Small intestine (tissue), 7 donors: ENCODE data around the gene B3GNT4. TPM values are rescaled to one million over a fixed set of nuclear protein-coding genes. Genes with fewer than 3 reads are reported as not detected.
A peak's percentile ranks its signal among the peaks of the same experiment; 100 is the strongest.

Experiments
- DNase-seq, 2 donors: peaks; one replicate each; pipeline versions ENCODE4 v3.0.0 to v3.0.0-alpha.2; 2013
- FAIRE-seq: peaks from 2 replicates; lab custom pipeline; 2012; peaks lifted over from hg19 to GRCh38; lab: Jason Lieb, UNC
- H3K27ac ChIP-seq, 3 donors: one replicate each; pipeline ENCODE4 v1.5.1; 2013; ENCODE audit warnings: low read length in 2 of 3, mild to moderate bottlenecking in 2 of 3, control low read depth in 1 of 3, inconsistent platforms in 1 of 3, low read depth in 1 of 3, moderate library complexity in 1 of 3
- H3K27me3 ChIP-seq, 3 donors: one replicate each; pipeline ENCODE4 v1.6.1; 2013; ENCODE audit warnings: low read length in 3 of 3, inconsistent platforms in 1 of 3; ENCODE audit not compliant: control insufficient read depth in 3 of 3, insufficient read depth in 3 of 3
- H3K36me3 ChIP-seq, 3 donors: one replicate each; pipeline ENCODE4 v1.6.1; 2013; ENCODE audit warnings: low read length in 3 of 3, inconsistent platforms in 1 of 3, low read depth in 1 of 3, mild to moderate bottlenecking in 1 of 3, moderate library complexity in 1 of 3; ENCODE audit not compliant: control insufficient read depth in 3 of 3, insufficient read depth in 2 of 3
- H3K4me1 ChIP-seq, 3 donors: one replicate each; pipeline ENCODE4 v1.6.1; 2013; ENCODE audit warnings: low read length in 2 of 3, inconsistent platforms in 1 of 3, low read depth in 1 of 3, mild to moderate bottlenecking in 1 of 3, moderate library complexity in 1 of 3; ENCODE audit not compliant: control insufficient read depth in 3 of 3, insufficient read depth in 2 of 3
- H3K4me3 ChIP-seq, 3 donors: one replicate each; pipeline ENCODE4 v1.5.1; 2013; ENCODE audit warnings: low read length in 3 of 3, control low read depth in 1 of 3, inconsistent platforms in 1 of 3, low read depth in 1 of 3, mild to moderate bottlenecking in 1 of 3, moderate library complexity in 1 of 3
- H3K9me3 ChIP-seq, 2 donors: one replicate each; pipeline ENCODE4 v1.6.1; 2013; ENCODE audit warnings: low read depth in 1 of 2, low read length in 1 of 2; ENCODE audit not compliant: control insufficient read depth in 2 of 2, insufficient read depth in 1 of 2
- WGBS, 3 donors: extraction: QIAGEN DNeasy Blood & Tissue Kit; methylation state at CpG; one replicate each; pipeline ENCODE4 v1.1.7; 2013; 5-methylcytosine and 5-hydroxymethylcytosine counted together
- polyA plus RNA-seq, 4 donors: library from polyadenylated mRNA; stranded (reverse) in 3 of 4; unstranded in 1 of 4; fragments of 200-250 nt in 3 of 4; fragments of 120-200 nt in 1 of 4; gene quantifications; one replicate each; pipeline versions ENCODE4 v1.2.1 to v1.2.3, GENCODE V29; 2013
- donor health status: healthy with polysubstance abuse.
- donor health status: control.
- donor health status: control.
- donor health status: Bipolar disorder and iron deficiency.
- donor health status: healthy.

The B3GNT4 gene
- polyA plus RNA-seq, 4 donors = 0.27 to 0.99 (median 0.57) TPM

DNA sequence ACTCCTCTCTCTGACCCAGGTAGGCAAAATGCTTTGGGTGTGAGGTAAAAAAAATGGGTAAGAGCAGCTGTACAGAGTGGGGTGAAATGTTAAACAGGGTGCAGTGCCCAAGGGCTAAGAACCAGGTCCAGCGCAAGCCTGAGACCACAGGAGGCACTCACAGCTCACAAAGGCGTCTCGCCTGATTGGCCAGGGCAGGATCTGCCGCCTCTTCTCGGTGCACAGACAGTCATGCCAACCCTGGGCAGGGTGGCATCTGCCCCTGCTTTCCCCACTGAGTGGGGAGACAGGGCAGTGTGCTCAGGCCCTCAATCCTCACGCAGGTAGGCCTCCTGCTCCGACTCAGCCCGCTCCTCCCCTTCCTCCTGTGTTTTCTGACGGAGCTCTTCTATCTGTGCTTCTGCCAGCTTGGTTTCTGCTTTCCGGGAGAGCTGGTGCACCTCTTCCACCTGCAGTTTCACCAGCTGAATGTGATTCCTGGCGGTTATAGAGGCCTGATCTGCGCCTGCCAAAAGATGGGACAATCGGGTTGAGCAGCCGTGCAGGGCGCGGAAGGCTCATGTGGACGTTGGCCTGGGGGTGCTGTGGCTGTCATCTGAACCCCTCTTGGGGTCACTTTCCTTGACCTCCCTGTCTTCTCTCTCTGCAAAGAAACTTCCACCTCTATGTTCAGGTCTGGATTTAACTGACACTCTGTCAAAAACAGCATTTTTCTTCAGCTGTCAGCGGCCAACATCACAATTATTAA lies 4.7 kb downstream of the B3GNT4 start:
- no peak for FAIRE-seq
- WGBS, 3 donors = 92% methylated on average over 18 of the region's 18 CpGs
- Histone ChIP-seq H3K36me3 (peaks cover 13 to 61% (median 17%) of the 10 kb centered on the region in 3 donors), H3K9me3 (no peaks in the 10 kb centered on the region), H3K4me3 (no peak overlapping the region), H3K4me1 (peaks cover 0 to 2% (median 0%) of the 10 kb centered on the region in 3 donors), H3K27ac (no peak overlapping the region), H3K27me3 (peaks cover 2 to 25% (median 7%) of the 10 kb centered on the region in 3 donors)
- DNase-seq = no peak

DNA sequence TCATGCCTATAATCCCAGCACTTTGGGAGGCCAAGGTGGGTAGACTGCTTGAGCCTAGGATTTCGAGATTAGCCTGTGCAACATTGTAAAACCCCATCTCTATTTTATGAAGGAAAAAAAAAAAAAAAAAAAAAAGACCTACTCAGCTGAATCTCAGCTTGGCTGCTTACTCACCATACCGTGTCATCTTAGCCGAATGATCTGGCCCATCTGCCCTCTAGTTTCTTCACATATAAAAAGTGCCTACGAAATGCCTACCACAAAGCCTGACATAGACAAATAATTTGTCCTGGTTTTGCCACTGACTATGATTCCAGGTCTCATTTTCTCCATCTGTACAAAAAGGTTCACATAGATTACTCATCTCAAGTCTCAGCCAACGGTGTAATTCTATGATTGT lies 12.3 kb downstream of the B3GNT4 start:
- Histone ChIP-seq H3K9me3 (no peaks in the 10 kb centered on the region), H3K4me3 (no peak overlapping the region), H3K4me1 (no peaks in the 10 kb centered on the region), H3K36me3 (peaks cover 7 to 61% (median 12%) of the 10 kb centered on the region in 3 donors), H3K27me3 (no peaks in the 10 kb centered on the region), H3K27ac (no peak overlapping the region)
- FAIRE-seq (no peak), DNase-seq (no peak)
- 84 to 90% (median 89%) methylated on average over 5 of the region's 5 CpGs for WGBS, 3 donors

DNA sequence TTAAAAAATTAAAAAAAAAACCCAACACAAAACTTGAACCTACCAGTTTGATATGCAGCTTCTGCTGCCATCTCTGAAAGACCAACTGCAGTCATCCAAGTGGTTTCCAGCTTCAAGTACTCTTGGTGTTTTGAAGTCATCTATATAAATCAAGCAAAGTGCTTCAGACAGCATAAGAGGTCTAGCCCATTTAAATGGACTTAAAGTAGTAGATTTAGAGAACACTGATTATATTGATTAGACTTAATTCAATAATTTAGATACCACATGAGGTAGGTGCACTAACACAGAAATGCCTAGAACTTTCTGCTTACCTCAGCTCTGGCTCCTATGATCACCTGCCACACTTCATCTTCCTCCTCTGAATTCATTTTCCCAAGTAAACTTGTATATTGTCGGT lies 12.9 kb downstream of the B3GNT4 start:
- peaks cover 7 to 58% (median 12%) of the 10 kb centered on the region in 3 donors for H3K36me3 ChIP-seq
- no peaks in the 10 kb centered on the region for H3K9me3 ChIP-seq
- no peaks in the 10 kb centered on the region for H3K4me1 ChIP-seq
- H3K27me3 ChIP-seq = no peaks in the 10 kb centered on the region
- H3K27ac ChIP-seq = no peak overlapping the region
- DNase-seq (no peak), FAIRE-seq (no peak)
- H3K4me3 ChIP-seq = no peak overlapping the region
- 92 to 100% (median 100%) methylated on average over 1 of the region's 1 CpG for WGBS, 3 donors

DNA sequence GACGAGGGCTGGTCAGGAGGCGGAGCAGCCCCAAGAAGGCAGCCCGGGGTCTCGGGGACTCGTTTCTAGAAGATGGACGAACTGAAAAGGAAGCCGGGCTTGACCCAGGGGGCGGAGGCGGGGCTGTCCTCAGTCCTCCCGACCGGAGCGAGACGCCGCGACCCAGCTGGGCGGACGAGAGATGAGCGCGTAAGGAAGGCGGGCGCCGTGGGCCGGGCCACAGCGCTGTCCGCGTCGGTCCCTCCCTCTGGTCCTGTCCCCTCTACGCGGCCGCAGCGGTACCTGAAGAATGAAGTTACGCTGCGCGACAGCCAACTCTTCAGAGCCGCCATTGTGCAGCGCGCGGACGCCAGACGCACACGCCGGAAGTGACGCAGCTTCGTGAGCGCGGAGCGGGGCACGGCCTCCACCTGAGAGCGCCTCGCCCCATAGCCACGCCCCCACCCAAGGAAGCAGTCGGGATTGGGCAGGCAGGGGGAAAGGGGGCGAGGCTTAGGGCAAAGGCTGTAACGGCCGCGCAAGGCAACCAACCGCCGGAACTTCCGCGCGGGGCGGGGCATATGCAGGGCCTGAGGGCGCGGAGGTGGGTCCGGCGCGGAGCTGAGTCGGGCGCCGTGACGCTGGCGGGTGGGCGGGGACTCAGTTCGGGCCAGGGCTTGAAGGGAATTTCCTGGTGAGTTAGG lies 22.3 kb downstream of the B3GNT4 start, which contains the start of gene DIABLO:
TSS of gene DIABLO (minus strand) at position 370 of the 683 bp plus-strand sequence. CDS start at position 332, 38 bp downstream.
- Histone ChIP-seq H3K36me3 (peaks cover 0 to 48% (median 3%) of the 10 kb centered on the region in 3 donors), H3K27me3 (no peaks in the 10 kb centered on the region), H3K4me3 (peak within 1 kb of the TSS; percentile 69 to 94 (median 81)), H3K27ac (peak within 1 kb of the TSS; percentile 98 to 100 (median 99)), H3K4me1 (peaks cover 0 to 14% (median 3%) of the 10 kb centered on the region in 3 donors), H3K9me3 (no peaks in the 10 kb centered on the region)
- 0% methylated on average over 58 to 74 of the region's 74 CpGs for WGBS, 3 donors
- DNase-seq (peak; percentile 100), FAIRE-seq (no peak)

DNA sequence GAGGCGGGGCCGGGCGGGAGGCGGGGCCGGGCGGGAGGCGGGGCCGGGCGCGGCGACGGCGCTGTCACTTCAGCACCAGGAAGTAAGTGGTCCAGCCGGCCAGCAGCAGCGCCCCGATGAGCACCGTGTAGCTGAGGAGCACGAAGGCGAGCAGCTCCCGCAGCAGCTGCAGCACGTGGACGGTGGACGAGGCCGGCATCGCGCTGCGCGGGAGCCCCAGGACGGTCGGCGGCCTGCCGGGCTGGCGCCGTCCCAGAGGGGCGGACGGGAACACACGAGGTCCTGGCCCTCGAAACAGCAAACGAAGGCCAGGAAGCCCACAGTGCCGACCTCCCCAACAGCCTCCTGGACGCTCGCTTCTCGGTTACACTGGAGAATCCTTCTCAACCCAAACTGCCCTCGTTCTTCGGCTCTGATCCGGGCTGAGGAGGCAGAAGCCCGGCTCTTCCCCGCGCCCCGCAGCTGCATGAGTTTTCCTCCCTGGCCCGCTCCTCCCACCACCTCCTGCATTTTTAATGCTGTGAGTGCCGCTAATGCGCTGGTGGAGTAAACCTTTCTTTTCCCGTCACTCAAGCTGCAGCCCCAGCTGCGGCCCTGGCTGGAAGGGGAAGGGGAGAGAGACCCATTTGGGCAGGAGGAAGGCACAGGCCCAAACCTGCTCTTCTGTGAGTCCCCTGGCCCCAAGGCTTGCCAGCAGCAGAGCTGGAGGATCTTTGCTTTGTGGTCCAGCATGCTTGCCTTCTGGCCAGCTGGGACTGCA lies 23.0 kb downstream of the B3GNT4 start:
- 8 to 19% (median 15%) methylated on average over 45 to 55 of the region's 55 CpGs for WGBS, 3 donors
- peaks cover 0 to 45% (median 10%) of the 10 kb centered on the region in 3 donors for H3K36me3 ChIP-seq

DNA sequence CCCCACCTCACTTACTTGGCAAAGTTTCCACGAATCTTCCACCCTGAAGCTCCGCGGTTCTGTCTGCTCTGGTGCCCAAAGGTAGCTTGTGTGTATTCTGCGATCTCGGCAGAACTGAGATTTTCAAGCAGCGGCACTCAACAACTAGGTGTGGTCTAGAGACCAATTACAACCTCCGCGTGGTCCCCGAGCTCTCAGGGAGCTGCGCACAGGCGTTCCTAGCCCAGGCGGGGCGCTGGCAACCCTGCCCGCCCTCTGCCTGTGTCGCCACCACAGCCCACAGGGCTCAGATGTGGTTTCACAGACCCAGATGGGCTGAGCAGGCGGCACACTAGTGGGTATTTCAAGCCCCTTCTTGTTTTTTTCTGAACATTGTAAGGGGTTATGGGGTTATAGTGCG lies 23.8 kb downstream of the B3GNT4 start:
- DNase-seq (no peak), FAIRE-seq (no peak)
- H3K27me3 ChIP-seq = no peaks in the 10 kb centered on the region
- H3K4me1 ChIP-seq = peaks cover 0 to 14% (median 3%) of the 10 kb centered on the region in 3 donors
- no peaks in the 10 kb centered on the region for H3K9me3 ChIP-seq
- WGBS, 3 donors = 81 to 92% (median 86%) methylated on average over 17 of the region's 17 CpGs
- peaks cover 0 to 45% (median 11%) of the 10 kb centered on the region in 3 donors for H3K36me3 ChIP-seq
- peak overlapping the region in 1 of 3 donors; percentile 13 for H3K4me3 ChIP-seq
- H3K27ac ChIP-seq = peak overlapping the region in 1 of 3 donors; percentile 30

More for the DNA sequence above, 23.0 kb downstream of the B3GNT4 start:
- Histone ChIP-seq H3K9me3 (no peaks in the 10 kb centered on the region), H3K27ac (peak overlapping the region; percentile 29 to 45 (median 42)), H3K27me3 (no peaks in the 10 kb centered on the region), H3K4me3 (peak overlapping the region in 2 of 3 donors; percentile 13 to 33), H3K4me1 (peaks cover 0 to 14% (median 3%) of the 10 kb centered on the region in 3 donors)
- DNase-seq = no peak
- FAIRE-seq = no peak

DNA sequence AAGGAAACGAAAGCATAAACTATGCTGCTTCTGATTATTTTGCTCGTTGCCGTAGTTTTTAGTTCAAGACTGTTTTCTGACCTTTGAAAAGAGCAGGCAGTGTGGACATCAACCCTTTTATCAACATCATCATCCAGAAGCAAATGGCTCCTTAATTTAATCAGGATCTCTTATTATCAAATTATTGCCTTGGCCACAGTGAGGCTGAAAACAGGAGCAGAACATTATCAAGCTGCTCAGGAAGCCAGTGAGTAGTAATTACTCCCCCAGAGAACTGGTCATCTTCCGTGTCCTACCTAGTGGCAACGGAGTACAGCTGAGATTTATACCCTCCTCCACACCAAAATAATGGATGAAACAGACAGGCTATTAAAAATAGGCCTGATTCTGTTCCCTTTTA lies 24.6 kb downstream of the B3GNT4 start:
- H3K36me3 ChIP-seq = peaks cover 0 to 44% (median 15%) of the 10 kb centered on the region in 3 donors
- no peak overlapping the region for H3K4me3 ChIP-seq
- no peak overlapping the region for H3K27ac ChIP-seq
- H3K9me3 ChIP-seq = no peaks in the 10 kb centered on the region
- DNase-seq (no peak), FAIRE-seq (no peak)
- H3K4me1 ChIP-seq = peaks cover 0 to 14% (median 3%) of the 10 kb centered on the region in 3 donors
- WGBS, 3 donors = 82 to 92% (median 87%) methylated on average over 5 of the region's 5 CpGs
- H3K27me3 ChIP-seq = no peaks in the 10 kb centered on the region

DNA sequence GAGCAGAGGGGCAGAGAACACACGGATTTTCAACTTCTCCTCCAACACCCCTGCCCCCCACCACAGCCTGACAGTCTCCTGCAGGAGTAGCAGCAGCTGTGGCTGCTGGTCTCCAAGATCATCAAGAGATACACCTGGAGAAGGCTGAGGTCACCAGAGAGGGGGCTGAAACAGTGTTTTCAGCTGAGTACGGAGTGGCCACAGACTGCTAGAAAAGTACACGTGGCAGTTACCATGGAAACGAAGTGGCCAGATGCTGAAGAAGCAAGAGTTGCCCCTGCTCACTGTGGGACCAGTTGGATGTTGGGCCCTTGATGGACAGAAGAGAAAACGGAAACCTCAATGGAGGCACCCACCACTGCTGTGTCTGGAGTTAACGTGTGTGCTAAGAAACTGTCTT lies 27.3 kb downstream of the B3GNT4 start:
- DNase-seq (no peak), FAIRE-seq (no peak)
- H3K9me3 ChIP-seq = no peaks in the 10 kb centered on the region
- no peak overlapping the region for H3K27ac ChIP-seq
- H3K4me3 ChIP-seq = no peak overlapping the region
- 74 to 85% (median 77%) methylated on average over 6 of the region's 6 CpGs for WGBS, 3 donors
- no peaks in the 10 kb centered on the region for H3K27me3 ChIP-seq
- peaks cover 0 to 51% (median 18%) of the 10 kb centered on the region in 3 donors for H3K36me3 ChIP-seq
- peaks cover 0 to 6% (median 0%) of the 10 kb centered on the region in 3 donors for H3K4me1 ChIP-seq
